OCI-LY1 (cell line): ENCODE measurements around the gene LRMDA.

Experiments used
- H2AFZ ChIP-seq: fragments of 200-600 bp; sonication (generic), shearing (Covaris generic); 2 replicates; pipeline ENCODE4 v1.6.0; 2014; ENCODE audit warnings: antibody characterized with exemption, mild to moderate bottlenecking, low read length
- H3F3A ChIP-seq: fragments of 200-600 bp; sonication (generic), shearing (Covaris generic); 2 replicates; pipeline ENCODE4 v1.6.0; 2014; ENCODE audit warnings: mild to moderate bottlenecking, antibody characterized with exemption, low read length, moderate library complexity; ENCODE audit not compliant: insufficient read depth
- H3K27ac ChIP-seq: fragments of 200-600 bp; sonication (generic); 2 replicates; pipeline ENCODE4 v1.5.1; 2014; ENCODE audit warnings: low read length, mixed run types, mild to moderate bottlenecking, low read depth; ENCODE audit not compliant: poor library complexity, severe bottlenecking
- H3K27me3 ChIP-seq: fragments of 200-600 bp; sonication (generic); 2 replicates; pipeline ENCODE4 v1.6.0; 2014; ENCODE audit warnings: antibody characterized with exemption, mild to moderate bottlenecking, low read length, moderate library complexity; ENCODE audit not compliant: insufficient read depth
- H3K36me3 ChIP-seq: fragments of 200-600 bp; sonication (generic); 2 replicates; pipeline ENCODE4 v1.6.1; 2014; ENCODE audit warnings: mild to moderate bottlenecking, antibody characterized with exemption, low read length, moderate library complexity, mixed read lengths; ENCODE audit not compliant: insufficient read depth
- H3K4me1 ChIP-seq: fragments of 200-600 bp; sonication (generic); 2 replicates; pipeline ENCODE4 v1.5.1; 2014; ENCODE audit warnings: mild to moderate bottlenecking, low read length, moderate library complexity; ENCODE audit not compliant: insufficient read depth, severe bottlenecking
- H3K4me2 ChIP-seq: fragments of 200-600 bp; sonication (generic), shearing (Covaris generic); 2 replicates; pipeline ENCODE4 v1.6.1; 2014; ENCODE audit warnings: low read length
- H3K4me3 ChIP-seq: fragments of 200-600 bp; sonication (generic); 2 replicates; pipeline ENCODE4 v1.5.1; 2014; ENCODE audit warnings: low read length, low read depth, mild to moderate bottlenecking, mixed read lengths; ENCODE audit not compliant: poor library complexity, severe bottlenecking
- H3K79me2 ChIP-seq: fragments of 200-600 bp; shearing (Covaris generic); 2 replicates; pipeline ENCODE4 v1.6.1; 2016; ENCODE audit warnings: mixed run types, low read length, mixed read lengths; ENCODE audit not compliant: insufficient read depth
- H3K9ac ChIP-seq: fragments of 200-600 bp; sonication (generic), shearing (Covaris generic); 2 replicates; pipeline ENCODE4 v1.6.1; 2014; ENCODE audit warnings: mild to moderate bottlenecking, low read length, mixed read lengths
- H3K9me2 ChIP-seq: fragments of 200-600 bp; sonication (generic), shearing (Covaris generic); 2 replicates; pipeline ENCODE4 v1.6.1; 2014; ENCODE audit warnings: low read depth, mild to moderate bottlenecking, low read length, mixed read lengths
- H3K9me3 ChIP-seq: fragments of 200-600 bp; shearing (Covaris generic); 2 replicates; pipeline ENCODE4 v1.6.1; 2014; ENCODE audit warnings: low read length, mixed read lengths
- H4K20me1 ChIP-seq: fragments of 200-600 bp; sonication (generic), shearing (Covaris generic); 2 replicates; pipeline ENCODE4 v1.6.0; 2016; ENCODE audit warnings: mild to moderate bottlenecking, low read length; ENCODE audit not compliant: insufficient read depth
- EZH2 ChIP-seq: fragments of 200-600 bp; sonication (generic), shearing (Covaris generic); IDR thresholded peaks from 2 replicates; pipeline ENCODE4 v1.8.0; 2017; ENCODE audit warnings: borderline replicate concordance, mixed run types, mild to moderate bottlenecking, antibody characterized with exemption, low read length, moderate library complexity, mixed read lengths
- TF ChIP-seq, protein P1 (sequence below): fragments of 200-600 bp; sonication (generic), shearing (Covaris generic); IDR thresholded peaks from 2 replicates; pipeline ENCODE4 v1.5.1; 2017; ENCODE audit warnings: mild to moderate bottlenecking, antibody characterized with exemption, low read length, moderate library complexity, mixed read lengths

The LRMDA gene

DNA sequence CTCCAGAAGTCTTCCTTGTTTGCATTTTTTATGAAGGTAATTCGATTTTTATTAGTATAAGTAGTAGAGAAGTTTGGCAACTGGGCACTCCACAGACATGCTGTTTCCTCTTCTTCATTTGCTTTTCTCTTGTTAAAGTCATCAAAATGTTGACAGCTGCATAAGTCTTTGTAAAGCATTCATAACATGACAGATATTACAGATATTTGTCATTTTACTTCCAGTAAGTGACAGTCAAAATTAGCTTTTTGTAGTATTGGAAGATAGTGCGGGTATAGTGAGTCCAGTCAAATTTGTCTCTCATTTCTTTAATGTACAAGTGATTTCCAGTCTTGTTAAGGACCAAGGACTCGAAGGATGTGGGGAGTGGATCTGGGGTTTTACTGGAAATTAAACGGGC lies 247.1 kb downstream of the LRMDA start:
- Histone ChIP-seq H2AFZ (no peak overlapping the region), H3K9ac (no peak overlapping the region), H3K4me2 (no peak overlapping the region), H4K20me1 (no peaks in the 10 kb centered on the region), H3K4me1 (no peaks in the 10 kb centered on the region), H3K9me2 (no peaks in the 10 kb centered on the region), H3K9me3 (no peaks in the 10 kb centered on the region), H3K27me3 (no peaks in the 10 kb centered on the region), H3F3A (no peaks in the 10 kb centered on the region), H3K27ac (no peak overlapping the region), H3K79me2 (no peaks in the 10 kb centered on the region), H3K4me3 (no peak overlapping the region), H3K36me3 (no peaks in the 10 kb centered on the region)
- TF ChIP-seq EZH2: no peak
- TF ChIP-seq, protein P1, sequence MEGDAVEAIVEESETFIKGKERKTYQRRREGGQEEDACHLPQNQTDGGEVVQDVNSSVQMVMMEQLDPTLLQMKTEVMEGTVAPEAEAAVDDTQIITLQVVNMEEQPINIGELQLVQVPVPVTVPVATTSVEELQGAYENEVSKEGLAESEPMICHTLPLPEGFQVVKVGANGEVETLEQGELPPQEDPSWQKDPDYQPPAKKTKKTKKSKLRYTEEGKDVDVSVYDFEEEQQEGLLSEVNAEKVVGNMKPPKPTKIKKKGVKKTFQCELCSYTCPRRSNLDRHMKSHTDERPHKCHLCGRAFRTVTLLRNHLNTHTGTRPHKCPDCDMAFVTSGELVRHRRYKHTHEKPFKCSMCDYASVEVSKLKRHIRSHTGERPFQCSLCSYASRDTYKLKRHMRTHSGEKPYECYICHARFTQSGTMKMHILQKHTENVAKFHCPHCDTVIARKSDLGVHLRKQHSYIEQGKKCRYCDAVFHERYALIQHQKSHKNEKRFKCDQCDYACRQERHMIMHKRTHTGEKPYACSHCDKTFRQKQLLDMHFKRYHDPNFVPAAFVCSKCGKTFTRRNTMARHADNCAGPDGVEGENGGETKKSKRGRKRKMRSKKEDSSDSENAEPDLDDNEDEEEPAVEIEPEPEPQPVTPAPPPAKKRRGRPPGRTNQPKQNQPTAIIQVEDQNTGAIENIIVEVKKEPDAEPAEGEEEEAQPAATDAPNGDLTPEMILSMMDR: no peak

GRCh38 chr10:75679536-75679935 lies 248.1 kb downstream of the LRMDA start:
- no peaks in the 10 kb centered on the region for H3K4me1 ChIP-seq
- no peak overlapping the region for H3K9ac ChIP-seq
- H3K27me3 ChIP-seq: no peaks in the 10 kb centered on the region
- H2AFZ ChIP-seq: no peak overlapping the region
- no peak overlapping the region for H3K4me2 ChIP-seq
- H3K79me2 ChIP-seq: no peaks in the 10 kb centered on the region
- no peaks in the 10 kb centered on the region for H3F3A ChIP-seq
- no peak overlapping the region for H3K27ac ChIP-seq
- H3K9me3 ChIP-seq: no peaks in the 10 kb centered on the region
- H3K36me3 ChIP-seq: no peaks in the 10 kb centered on the region
- no peaks in the 10 kb centered on the region for H4K20me1 ChIP-seq
- TF ChIP-seq, protein P1: no peak
- no peak for TF ChIP-seq EZH2
- no peaks in the 10 kb centered on the region for H3K9me2 ChIP-seq
- H3K4me3 ChIP-seq: no peak overlapping the region

DNA sequence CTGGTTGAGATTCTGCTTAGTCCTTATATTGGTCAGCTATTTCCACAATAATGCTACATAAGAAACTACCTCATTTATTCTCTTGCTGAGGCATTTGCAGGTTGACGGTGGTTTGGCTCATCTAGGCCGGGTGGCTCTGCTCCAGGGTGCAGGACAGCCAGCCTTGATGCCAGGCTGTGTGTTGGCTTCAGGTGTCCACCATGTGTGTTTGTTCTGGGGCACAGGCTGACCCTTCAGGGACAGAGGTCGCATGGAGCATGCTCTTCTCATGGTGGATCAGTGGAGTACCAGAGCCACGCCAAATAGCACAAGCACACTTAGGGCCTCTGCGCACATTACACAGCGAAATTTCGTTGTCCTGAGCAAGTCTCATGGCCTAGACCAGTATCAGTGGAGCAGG lies 249.9 kb downstream of the LRMDA start:
- no peaks in the 10 kb centered on the region for H3K9me3 ChIP-seq
- no peak overlapping the region for H3K9ac ChIP-seq
- no peaks in the 10 kb centered on the region for H3K4me1 ChIP-seq
- H3K27ac ChIP-seq: no peak overlapping the region
- TF ChIP-seq, protein P1: no peak
- no peak for TF ChIP-seq EZH2
- H2AFZ ChIP-seq: no peak overlapping the region
- no peaks in the 10 kb centered on the region for H3K36me3 ChIP-seq
- H3K79me2 ChIP-seq: no peaks in the 10 kb centered on the region
- H3K4me3 ChIP-seq: no peak overlapping the region
- no peaks in the 10 kb centered on the region for H3K27me3 ChIP-seq
- H3F3A ChIP-seq: no peaks in the 10 kb centered on the region
- no peak overlapping the region for H3K4me2 ChIP-seq
- no peaks in the 10 kb centered on the region for H4K20me1 ChIP-seq
- no peaks in the 10 kb centered on the region for H3K9me2 ChIP-seq
